Eye (tissue), 1 donor: Measurements from ENCODE around the gene GLIS2.

Experiments
- DNase-seq: peaks from one replicate; pipeline ENCODE4 v3.0.0-alpha.2; 2015

Gene GLIS2

DNA sequence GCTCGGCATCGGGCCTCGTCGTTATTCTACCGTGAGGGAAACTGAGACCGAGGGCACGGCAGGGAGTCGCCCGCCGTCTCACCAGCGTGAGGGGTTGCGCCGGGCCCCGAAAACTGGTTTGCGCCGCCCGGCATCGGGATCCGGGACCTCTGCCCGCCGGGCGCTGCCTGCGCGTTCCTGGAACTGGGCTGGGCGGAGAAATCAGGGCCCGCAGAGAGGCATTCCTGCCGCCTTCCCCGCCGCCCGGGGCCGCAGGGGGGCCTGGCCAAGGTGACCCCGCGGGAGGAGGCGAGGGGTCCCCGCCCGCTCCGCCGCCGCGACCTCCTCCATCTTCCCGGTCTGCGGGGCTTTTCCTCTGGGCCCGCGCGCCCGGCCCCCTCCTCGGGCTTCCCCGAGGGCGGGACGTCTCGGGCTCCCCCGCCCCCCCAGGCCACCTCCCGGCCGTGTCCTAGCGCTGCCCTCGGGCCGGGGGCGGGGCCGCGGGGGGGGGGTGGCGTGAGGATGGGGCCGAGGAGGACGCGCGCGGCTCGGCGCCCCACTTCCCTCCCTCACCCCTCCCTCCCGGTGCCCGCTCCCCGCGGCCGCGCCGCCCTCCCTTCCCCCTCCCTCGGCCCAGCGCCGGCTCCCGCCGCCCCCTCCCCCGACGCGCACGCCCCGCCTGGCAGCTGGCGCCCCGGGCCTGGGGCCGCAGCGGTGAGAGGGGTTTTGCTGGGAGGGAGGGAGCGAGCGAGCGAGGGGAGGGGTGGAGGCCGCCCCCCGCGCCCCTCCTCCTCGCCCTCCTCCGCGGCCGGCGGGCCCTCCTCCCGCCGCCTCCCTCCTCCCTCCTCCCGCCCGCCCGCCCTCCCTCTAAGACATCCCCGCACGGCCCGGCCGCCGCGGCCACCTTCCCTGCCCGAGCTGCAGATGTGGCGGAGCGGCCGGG is at the start of gene GLIS2:
GLIS2 (plus strand) TSS at position 882 of the 922 bp plus-strand sequence. CDS start 16,214 bp downstream, outside the sequence.
- peak; percentile 95 for DNase-seq

GRCh38 chr16:4266372-4266771 is 49.5 kb upstream of the GLIS2 start:
- no peak for DNase-seq

GRCh38 chr16:4270091-4270490 is 45.8 kb upstream of the GLIS2 start:
- DNase-seq: no peak

DNA sequence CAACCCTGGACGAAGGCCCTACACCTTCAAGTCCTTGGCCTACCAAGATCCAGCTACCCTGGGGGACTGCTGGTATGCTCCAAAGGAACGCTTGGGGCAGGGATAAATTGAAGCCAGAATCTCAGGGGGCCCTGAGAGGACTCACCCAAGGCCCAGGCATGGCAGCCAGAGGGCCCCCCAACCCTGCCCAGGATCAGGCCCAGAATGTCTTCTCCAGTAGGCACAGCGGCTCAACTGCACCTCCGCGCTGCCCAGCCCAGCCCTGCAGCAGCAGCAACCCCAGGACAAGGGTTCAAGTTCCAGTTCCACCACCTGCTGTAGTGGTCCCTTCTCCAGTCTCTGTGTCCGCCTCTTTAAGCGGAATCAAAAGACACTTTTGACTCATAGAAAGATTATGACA is 45.3 kb upstream of the GLIS2 start:
- DNase-seq: no peak

DNA sequence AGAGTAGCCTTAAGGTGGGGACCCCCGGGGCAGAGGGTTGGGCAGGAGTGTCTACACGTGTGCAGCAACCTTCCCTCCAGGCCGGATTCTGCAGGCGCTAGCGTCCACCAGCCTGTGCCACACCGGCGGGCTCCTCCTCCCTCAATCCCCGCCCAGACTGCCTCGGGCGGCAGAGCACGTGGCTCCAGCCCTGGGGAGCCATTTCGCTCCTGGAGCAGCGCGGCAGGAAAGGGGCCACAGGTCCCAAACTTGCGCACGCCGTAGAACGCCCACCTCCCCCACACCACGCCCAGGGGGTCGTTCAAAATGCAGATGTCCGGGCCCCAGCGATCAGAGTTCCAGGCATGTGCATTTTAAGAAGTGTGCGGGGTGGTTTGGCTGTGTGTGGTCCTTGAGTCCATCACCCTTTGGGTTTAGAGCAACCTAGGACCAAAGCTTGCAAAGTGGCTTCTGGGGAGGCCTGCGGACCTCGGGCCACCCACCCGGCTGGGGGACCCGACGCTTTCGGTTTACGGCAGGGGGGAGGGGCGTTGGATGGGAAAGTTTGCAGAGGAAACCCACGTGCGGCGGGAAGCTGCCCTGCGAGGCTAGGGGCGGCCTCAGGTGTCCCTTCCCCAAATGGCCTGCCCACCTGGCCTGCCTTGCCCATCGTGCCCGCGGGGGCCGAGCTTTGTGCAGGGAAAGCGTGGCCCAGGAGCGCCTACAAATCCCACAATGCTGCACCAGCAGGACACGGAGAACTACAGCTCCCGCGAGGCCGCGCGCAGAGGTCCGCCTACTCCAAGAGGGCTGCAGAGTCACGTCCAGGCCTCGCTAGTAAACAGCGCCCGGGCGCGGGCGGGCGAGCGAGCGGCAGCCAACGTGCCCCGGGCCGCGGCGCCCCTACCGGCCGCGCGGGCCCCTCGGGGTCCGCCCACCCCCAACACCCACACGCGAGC is 44.4 kb upstream of the GLIS2 start:
- peak; percentile 95 for DNase-seq

GRCh38 chr16:4272114-4272956 is 43.5 kb upstream of the GLIS2 start:
- peak; percentile 83 for DNase-seq

GRCh38 chr16:4273858-4274311 is 42.0 kb upstream of the GLIS2 start:
- peak; percentile 81 for DNase-seq

- DNase-seq: no peak
Observed at GRCh38 chr16:4275861-4276260, 40.0 kb upstream of the GLIS2 start.

DNA sequence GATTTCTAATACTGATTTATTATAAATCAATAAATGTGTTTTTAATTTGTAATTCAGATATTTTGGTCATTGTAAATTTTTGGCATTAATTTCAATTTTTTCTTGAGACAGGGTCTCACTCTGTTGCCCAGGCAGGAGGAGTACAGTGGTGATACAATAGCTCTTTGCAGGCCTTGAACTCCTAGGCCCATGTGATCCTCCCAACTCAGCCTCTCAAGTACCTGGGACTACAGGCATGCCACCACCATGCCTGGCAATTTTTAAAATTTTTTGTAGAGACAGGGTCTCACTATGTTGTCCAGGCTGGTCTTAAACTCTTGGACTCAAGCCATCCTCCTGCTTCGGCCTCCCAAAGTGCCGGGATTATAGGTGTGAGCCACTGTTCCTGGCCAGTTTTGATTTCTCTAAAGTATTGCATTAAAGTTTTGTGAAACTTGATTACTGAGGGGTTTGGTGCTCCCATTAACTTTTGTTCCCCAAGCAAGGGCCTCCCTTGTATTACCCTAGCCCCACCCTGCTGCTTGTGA is 37.8 kb upstream of the GLIS2 start:
- DNase-seq: no peak

- DNase-seq: no peak
Observed at GRCh38 chr16:4280625-4281024, 35.2 kb upstream of the GLIS2 start.

GRCh38 chr16:4283441-4283840 is 32.4 kb upstream of the GLIS2 start:
- DNase-seq: no peak

GRCh38 chr16:4283939-4284338 is 31.9 kb upstream of the GLIS2 start:
- no peak for DNase-seq

DNA sequence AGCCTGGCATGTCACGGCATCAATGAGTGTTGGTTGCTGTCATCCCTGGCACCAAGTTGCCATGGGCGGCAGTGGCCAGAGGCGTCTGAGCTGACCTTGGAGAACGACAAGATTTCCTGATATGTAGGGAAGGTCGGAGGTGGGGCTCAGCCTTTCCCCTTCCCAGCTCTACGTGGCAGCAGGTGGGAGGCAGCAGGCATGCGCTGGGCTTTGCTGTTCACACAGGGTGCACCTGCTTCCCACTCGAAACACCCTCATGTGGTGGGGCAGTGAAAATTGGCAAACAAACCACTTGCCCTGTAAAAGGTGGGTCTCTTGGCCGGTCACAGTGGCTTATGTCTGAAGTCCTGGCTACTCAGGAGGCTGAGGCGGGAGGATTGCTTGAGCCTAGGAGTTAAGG is 30.7 kb upstream of the GLIS2 start:
- no peak for DNase-seq

GRCh38 chr16:4288148-4288921 is 27.5 kb upstream of the GLIS2 start:
- DNase-seq: peak; percentile 87

- no peak for DNase-seq
Observed at GRCh38 chr16:4290236-4290830, 25.5 kb upstream of the GLIS2 start.

- DNase-seq: no peak
Observed at GRCh38 chr16:4291699-4292098, 24.2 kb upstream of the GLIS2 start.

- DNase-seq: no peak
Observed at GRCh38 chr16:4293181-4293716, 22.6 kb upstream of the GLIS2 start.

DNA sequence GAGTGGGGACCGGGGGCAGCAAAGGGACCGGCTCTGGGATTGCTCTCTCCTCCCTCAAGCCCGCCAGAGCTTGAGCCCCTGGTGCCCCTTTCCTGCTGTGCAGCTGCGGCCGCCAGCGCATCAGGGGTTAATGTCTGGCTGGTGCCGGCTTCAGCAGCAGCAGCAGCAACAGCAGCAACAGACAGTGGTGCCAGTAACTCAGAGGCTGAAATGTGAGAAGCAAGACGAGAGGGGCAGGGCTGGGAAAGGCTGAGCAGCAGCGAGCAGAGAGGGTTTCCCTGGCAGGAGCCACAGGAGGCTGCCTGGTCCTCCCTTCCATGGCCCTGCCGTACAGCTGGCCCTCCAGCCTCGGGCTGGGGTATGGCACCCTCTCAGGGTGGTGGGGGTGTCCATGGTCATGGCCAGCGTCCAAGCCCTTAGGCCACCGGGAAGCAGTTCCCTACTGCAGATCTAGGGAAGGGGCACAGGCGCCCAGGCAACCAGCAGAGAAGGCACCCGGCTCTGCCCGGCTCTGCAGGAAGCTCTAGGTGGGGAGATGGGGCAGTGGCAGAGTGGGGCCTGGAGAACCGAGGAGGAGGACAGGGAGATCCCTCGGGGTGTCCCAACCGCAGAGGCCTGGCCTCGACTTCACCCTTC is 21.9 kb upstream of the GLIS2 start:
- DNase-seq: peak; percentile 92

DNA sequence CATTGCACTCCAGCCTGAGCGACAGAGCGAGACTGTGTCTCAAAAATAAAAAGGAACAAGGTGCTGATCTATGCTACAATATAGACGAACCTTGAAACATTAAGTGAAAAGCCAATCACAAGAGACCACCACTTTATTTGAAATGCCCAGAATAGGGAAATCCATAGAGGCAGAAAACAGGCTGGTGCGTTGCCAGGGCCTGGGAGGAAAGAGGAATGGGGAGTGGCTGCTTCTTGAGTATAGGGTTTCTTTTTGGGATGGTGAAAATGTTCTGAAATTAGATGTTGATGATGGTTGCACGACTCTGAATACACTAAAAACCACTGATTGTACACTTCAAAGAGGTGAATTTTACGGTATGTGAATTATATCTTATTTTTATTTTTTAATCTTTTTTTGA is 20.3 kb upstream of the GLIS2 start:
- no peak for DNase-seq

DNA sequence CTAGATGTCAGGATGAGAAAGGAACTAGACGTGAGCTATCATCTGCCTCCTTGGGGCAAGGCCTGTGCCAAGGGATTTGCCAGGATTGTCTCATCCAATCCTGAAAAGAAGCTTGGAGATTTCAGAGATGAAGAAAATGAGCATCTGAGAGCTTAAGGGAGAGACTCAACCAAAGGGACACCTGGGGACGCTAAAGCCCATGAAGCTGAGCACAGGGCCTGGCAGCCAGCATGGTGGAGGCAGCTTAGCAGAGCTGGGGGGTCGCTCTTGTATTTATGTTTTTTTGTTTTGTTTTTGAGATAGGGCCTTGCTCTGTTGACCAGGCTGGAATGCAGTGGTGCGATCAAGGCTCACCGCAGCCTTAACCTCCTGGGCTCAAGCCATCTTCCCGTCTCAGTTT is 18.4 kb upstream of the GLIS2 start:
- DNase-seq: no peak
